ENCODE results near the gene GPR15.

Gene GPR15

DNA sequence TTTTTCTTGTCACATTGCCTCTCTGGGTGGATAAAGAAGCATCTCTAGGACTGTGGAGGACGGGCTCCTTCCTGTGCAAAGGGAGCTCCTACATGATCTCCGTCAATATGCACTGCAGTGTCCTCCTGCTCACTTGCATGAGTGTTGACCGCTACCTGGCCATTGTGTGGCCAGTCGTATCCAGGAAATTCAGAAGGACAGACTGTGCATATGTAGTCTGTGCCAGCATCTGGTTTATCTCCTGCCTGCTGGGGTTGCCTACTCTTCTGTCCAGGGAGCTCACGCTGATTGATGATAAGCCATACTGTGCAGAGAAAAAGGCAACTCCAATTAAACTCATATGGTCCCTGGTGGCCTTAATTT lies 478 bp downstream of the GPR15 start:
- peaks cover 10% of the 10 kb centered on the region; the same call in 1 of the 2 replicates for H3K4me1 ChIP-seq (ENCODE audit: insufficient read depth, low read length)
- no peak overlapping the region for H3K27ac ChIP-seq (ENCODE audit: low read depth, low read length)
- no peaks in the 10 kb centered on the region for H3K36me3 ChIP-seq (ENCODE audit: insufficient read depth, low read length)
- no peaks in the 10 kb centered on the region for H3K27me3 ChIP-seq (ENCODE audit: insufficient read depth, low read length)
- H3K9me3 ChIP-seq (ENCODE audit: insufficient read depth, low read depth, low read length) = no peaks in the 10 kb centered on the region
- WGBS = 94% methylated on average over 5 of the region's 5 CpGs
- H3K9ac ChIP-seq (ENCODE audit: low read depth, low read length) = no peak overlapping the region
- H3K4me3 ChIP-seq (ENCODE audit: low read length) = no peak overlapping the region

DNA sequence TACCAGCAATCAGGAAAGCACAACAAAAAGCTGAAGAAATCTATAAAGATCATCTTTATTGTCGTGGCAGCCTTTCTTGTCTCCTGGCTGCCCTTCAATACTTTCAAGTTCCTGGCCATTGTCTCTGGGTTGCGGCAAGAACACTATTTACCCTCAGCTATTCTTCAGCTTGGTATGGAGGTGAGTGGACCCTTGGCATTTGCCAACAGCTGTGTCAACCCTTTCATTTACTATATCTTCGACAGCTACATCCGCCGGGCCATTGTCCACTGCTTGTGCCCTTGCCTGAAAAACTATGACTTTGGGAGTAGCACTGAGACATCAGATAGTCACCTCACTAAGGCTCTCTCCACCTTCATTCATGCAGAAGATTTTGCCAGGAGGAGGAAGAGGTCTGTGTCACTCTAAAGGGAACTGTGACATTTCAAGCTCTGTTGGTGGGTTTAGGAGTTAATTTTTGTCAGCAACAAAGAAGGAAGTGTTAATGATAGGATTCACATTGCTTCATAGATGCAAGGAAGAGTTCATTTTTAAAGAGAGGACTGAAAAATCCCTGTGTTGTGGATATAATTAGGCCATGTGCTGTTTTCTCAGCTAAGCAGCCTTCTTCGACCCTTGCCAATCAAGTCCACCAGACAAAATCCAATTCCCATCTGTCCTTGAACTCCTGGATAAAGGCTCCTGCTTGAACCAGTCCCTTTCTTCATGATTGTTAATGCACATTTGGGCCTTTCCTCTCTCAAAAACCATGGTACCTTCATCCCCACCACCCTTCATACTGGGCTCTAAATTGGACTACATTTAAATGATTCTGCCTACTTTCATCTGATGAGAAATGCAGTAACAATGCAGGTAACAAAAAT lies 1.2 kb downstream of the GPR15 start:
- Histone ChIP-seq H3K4me3 (ENCODE audit: low read length) (no peak overlapping the region), H3K27me3 (ENCODE audit: insufficient read depth, low read length) (no peaks in the 10 kb centered on the region), H3K9ac (ENCODE audit: low read depth, low read length) (no peak overlapping the region), H3K27ac (ENCODE audit: low read depth, low read length) (no peak overlapping the region), H3K9me3 (ENCODE audit: insufficient read depth, low read depth, low read length) (no peaks in the 10 kb centered on the region), H3K36me3 (ENCODE audit: insufficient read depth, low read length) (no peaks in the 10 kb centered on the region), H3K4me1 (ENCODE audit: insufficient read depth, low read length) (peaks cover 7% of the 10 kb centered on the region; the same call in 1 of the 2 replicates)
- WGBS = 95% methylated on average over 6 of the region's 6 CpGs

GRCh38 chr3:98534168-98534567 lies 2.4 kb downstream of the GPR15 start:
- Histone ChIP-seq H3K36me3 (ENCODE audit: insufficient read depth, low read length) (no peaks in the 10 kb centered on the region), H3K27ac (ENCODE audit: low read depth, low read length) (no peak overlapping the region), H3K4me3 (ENCODE audit: low read length) (no peak overlapping the region), H3K9ac (ENCODE audit: low read depth, low read length) (no peak overlapping the region), H3K27me3 (ENCODE audit: insufficient read depth, low read length) (no peaks in the 10 kb centered on the region), H3K9me3 (ENCODE audit: insufficient read depth, low read depth, low read length) (no peaks in the 10 kb centered on the region), H3K4me1 (ENCODE audit: insufficient read depth, low read length) (no peaks in the 10 kb centered on the region; the same call in 1 of the 2 replicates)
- WGBS = 92% methylated on average over 2 of the region's 2 CpGs

DNA sequence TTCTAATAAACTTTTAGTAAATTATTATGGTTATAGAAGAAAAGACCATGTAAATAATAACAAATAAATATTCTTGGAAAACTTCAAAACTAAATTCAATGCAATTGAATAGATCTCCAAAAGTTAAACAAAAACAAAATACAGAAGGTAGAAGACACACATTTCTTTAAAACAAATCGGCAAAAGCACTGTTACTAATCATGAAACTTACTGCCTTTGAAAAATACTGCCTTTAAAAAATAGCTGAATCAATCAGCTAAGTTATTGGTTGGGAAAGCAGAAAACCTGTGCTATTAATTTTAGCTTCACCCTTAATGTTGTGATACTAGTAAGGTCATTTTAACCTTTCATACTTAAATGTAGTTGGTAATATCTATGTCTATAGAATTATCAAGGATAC lies 3.0 kb downstream of the GPR15 start:
- Histone ChIP-seq H3K4me1 (ENCODE audit: insufficient read depth, low read length) (no peaks in the 10 kb centered on the region), H3K27ac (ENCODE audit: low read depth, low read length) (no peak overlapping the region), H3K27me3 (ENCODE audit: insufficient read depth, low read length) (no peaks in the 10 kb centered on the region), H3K36me3 (ENCODE audit: insufficient read depth, low read length) (no peaks in the 10 kb centered on the region), H3K4me3 (ENCODE audit: low read length) (no peak overlapping the region), H3K9me3 (ENCODE audit: insufficient read depth, low read depth, low read length) (no peaks in the 10 kb centered on the region), H3K9ac (ENCODE audit: low read depth, low read length) (no peak overlapping the region)
- WGBS = 83% methylated on average over 1 of the region's 1 CpG

GRCh38 chr3:98536456-98537017 lies 4.8 kb downstream of the GPR15 start:
- WGBS = 90% methylated on average over 4 of the region's 6 CpGs
- Histone ChIP-seq H3K9ac (ENCODE audit: low read depth, low read length) (no peak overlapping the region), H3K27me3 (ENCODE audit: insufficient read depth, low read length) (no peaks in the 10 kb centered on the region), H3K4me1 (ENCODE audit: insufficient read depth, low read length) (no peaks in the 10 kb centered on the region), H3K27ac (ENCODE audit: low read depth, low read length) (no peak overlapping the region), H3K9me3 (ENCODE audit: insufficient read depth, low read depth, low read length) (no peaks in the 10 kb centered on the region), H3K4me3 (ENCODE audit: low read length) (no peak overlapping the region), H3K36me3 (ENCODE audit: insufficient read depth, low read length) (no peaks in the 10 kb centered on the region)

GRCh38 chr3:98540346-98540745 lies 8.6 kb downstream of the GPR15 start:
- no peak overlapping the region for H3K4me3 ChIP-seq (ENCODE audit: low read length)
- H3K4me1 ChIP-seq (ENCODE audit: insufficient read depth, low read length) = no peaks in the 10 kb centered on the region
- H3K36me3 ChIP-seq (ENCODE audit: insufficient read depth, low read length) = no peaks in the 10 kb centered on the region
- H3K27me3 ChIP-seq (ENCODE audit: insufficient read depth, low read length) = no peaks in the 10 kb centered on the region
- H3K9ac ChIP-seq (ENCODE audit: low read depth, low read length) = no peak overlapping the region
- WGBS = 96% methylated on average over 2 of the region's 3 CpGs
- no peak overlapping the region for H3K27ac ChIP-seq (ENCODE audit: low read depth, low read length)
- H3K9me3 ChIP-seq (ENCODE audit: insufficient read depth, low read depth, low read length) = no peaks in the 10 kb centered on the region

- WGBS = 71% methylated on average over 1 of the region's 1 CpG
- H3K9ac ChIP-seq (ENCODE audit: low read depth, low read length) = no peak overlapping the region
- H3K4me3 ChIP-seq (ENCODE audit: low read length) = no peak overlapping the region
- H3K27me3 ChIP-seq (ENCODE audit: insufficient read depth, low read length) = no peaks in the 10 kb centered on the region
- H3K4me1 ChIP-seq (ENCODE audit: insufficient read depth, low read length) = no peaks in the 10 kb centered on the region
- H3K36me3 ChIP-seq (ENCODE audit: insufficient read depth, low read length) = no peaks in the 10 kb centered on the region
- H3K27ac ChIP-seq (ENCODE audit: low read depth, low read length) = no peak overlapping the region
- no peaks in the 10 kb centered on the region for H3K9me3 ChIP-seq (ENCODE audit: insufficient read depth, low read depth, low read length)
Measured at GRCh38 chr3:98541695-98542094, 9.9 kb downstream of the GPR15 start.

DNA sequence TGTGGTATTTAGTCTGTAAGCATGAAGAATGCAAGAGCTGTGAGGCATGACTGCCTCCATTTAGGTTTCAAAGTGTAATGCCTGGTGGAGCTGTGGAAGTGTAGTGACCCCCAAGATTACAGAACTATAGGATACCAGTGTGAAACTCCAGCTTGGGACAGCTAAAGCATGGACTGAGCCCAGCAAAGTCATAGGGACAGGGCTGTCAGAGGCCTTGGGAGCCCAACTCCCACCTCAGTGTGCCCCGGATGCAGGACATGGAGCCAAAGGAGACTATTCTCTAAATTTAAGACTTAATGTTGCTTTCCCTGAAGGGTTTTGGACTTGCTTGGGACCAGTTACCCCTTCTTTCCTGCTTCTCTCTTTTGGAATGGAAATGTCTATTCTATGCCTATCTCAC lies 10.8 kb downstream of the GPR15 start:
- Histone ChIP-seq H3K4me1 (ENCODE audit: insufficient read depth, low read length) (no peaks in the 10 kb centered on the region), H3K9me3 (ENCODE audit: insufficient read depth, low read depth, low read length) (no peaks in the 10 kb centered on the region), H3K36me3 (ENCODE audit: insufficient read depth, low read length) (no peaks in the 10 kb centered on the region), H3K27ac (ENCODE audit: low read depth, low read length) (no peak overlapping the region), H3K9ac (ENCODE audit: low read depth, low read length) (no peak overlapping the region), H3K27me3 (ENCODE audit: insufficient read depth, low read length) (no peaks in the 10 kb centered on the region), H3K4me3 (ENCODE audit: low read length) (no peak overlapping the region)
- WGBS = 89% methylated on average over 1 of the region's 1 CpG

GRCh38 chr3:98545940-98546339 lies 14.2 kb downstream of the GPR15 start:
- no peaks in the 10 kb centered on the region for H3K9me3 ChIP-seq (ENCODE audit: insufficient read depth, low read depth, low read length)
- 93% methylated on average over 5 of the region's 5 CpGs for WGBS

DNA sequence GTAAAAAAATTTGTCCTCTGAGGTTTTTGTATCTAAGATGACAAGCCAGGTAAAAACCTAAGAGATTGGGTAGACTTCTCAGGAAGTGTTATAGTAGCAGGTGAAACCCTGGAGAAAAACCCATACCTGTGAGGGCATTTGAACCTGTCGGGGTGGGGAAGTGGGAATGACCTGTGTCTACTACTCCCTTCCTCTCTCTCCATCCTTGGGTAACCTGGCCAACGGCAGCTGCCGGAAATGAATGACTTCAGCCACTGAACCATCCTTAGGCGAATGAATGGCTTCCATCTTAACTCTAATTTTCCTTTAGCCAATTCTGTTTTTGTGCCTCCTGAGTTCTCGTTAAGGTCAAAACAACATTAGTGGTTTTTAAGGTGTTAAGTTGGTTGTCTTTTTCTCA lies 16.8 kb downstream of the GPR15 start:
- Histone ChIP-seq H3K9me3 (ENCODE audit: insufficient read depth, low read depth, low read length) (no peaks in the 10 kb centered on the region), H3K9ac (ENCODE audit: low read depth, low read length) (no peak overlapping the region), H3K27ac (ENCODE audit: low read depth, low read length) (no peak overlapping the region), H3K36me3 (ENCODE audit: insufficient read depth, low read length) (no peaks in the 10 kb centered on the region), H3K4me1 (ENCODE audit: insufficient read depth, low read length) (no peaks in the 10 kb centered on the region), H3K4me3 (ENCODE audit: low read length) (no peak overlapping the region), H3K27me3 (ENCODE audit: insufficient read depth, low read length) (no peaks in the 10 kb centered on the region)
- WGBS = 93% methylated on average over 3 of the region's 5 CpGs

More at GRCh38 chr3:98545940-98546339, 14.2 kb downstream of the GPR15 start:
- H3K4me3 ChIP-seq (ENCODE audit: low read length) = no peak overlapping the region
- H3K36me3 ChIP-seq (ENCODE audit: insufficient read depth, low read length) = no peaks in the 10 kb centered on the region
- H3K27ac ChIP-seq (ENCODE audit: low read depth, low read length) = no peak overlapping the region
- no peaks in the 10 kb centered on the region for H3K4me1 ChIP-seq (ENCODE audit: insufficient read depth, low read length)
- no peak overlapping the region for H3K9ac ChIP-seq (ENCODE audit: low read depth, low read length)
- H3K27me3 ChIP-seq (ENCODE audit: insufficient read depth, low read length) = no peaks in the 10 kb centered on the region

- Histone ChIP-seq H3K4me3 (ENCODE audit: low read length) (no peak overlapping the region), H3K36me3 (ENCODE audit: insufficient read depth, low read length) (no peaks in the 10 kb centered on the region), H3K27me3 (ENCODE audit: insufficient read depth, low read length) (no peaks in the 10 kb centered on the region), H3K9ac (ENCODE audit: low read depth, low read length) (no peak overlapping the region), H3K27ac (ENCODE audit: low read depth, low read length) (no peak overlapping the region), H3K9me3 (ENCODE audit: insufficient read depth, low read depth, low read length) (no peaks in the 10 kb centered on the region), H3K4me1 (ENCODE audit: insufficient read depth, low read length) (no peaks in the 10 kb centered on the region)
- 96% methylated on average over 3 of the region's 3 CpGs for WGBS
Measured at GRCh38 chr3:98550833-98551232, 19.1 kb downstream of the GPR15 start.
